ENCODE results near the gene SHTN1.

Gene SHTN1

DNA sequence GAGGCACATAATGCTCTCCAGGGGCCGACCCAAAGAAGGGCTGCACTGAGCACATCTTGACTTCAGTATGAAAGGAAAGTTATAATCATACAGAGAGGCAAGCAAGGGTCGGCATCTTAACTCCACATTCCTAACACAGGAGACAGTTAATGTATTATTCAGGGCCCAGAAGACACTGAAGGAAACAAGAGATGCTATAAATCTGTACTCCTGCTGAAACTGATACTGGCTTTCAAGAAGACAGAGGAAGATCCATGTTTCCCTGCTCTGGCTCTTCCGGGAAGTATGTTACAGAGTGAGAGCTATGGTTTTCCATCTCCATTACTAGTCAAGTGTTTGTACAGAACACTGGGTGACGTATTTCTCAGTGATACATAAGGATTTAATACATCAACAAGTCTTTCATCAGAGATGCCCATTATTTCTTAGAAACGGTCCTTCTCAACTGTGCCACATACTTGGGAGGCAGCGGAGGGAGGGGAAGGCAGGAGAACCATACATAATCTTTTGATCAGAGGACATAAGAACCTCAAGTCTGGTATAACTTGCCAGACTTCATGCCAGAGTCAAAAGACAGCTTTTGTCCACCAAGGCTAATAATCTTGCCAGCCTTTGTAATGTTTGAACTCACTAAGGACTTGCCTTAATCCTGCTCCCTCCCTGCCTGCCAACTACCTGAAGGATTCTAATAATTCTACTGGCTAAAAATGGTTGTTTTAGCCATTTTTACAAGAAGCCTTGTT, 97.6 kb downstream of the SHTN1 start:
- no peak overlapping the region for H3K9ac ChIP-seq (ENCODE audit: low read length)
- no peaks in the 10 kb centered on the region for H3K27me3 ChIP-seq (ENCODE audit: control insufficient read depth, insufficient read depth, low read length)
- no peak overlapping the region for H3K4me3 ChIP-seq (ENCODE audit: low read length)
- no peaks in the 10 kb centered on the region for H3K36me3 ChIP-seq (ENCODE audit: control insufficient read depth, insufficient read depth, low read length)
- H3K27ac ChIP-seq (ENCODE audit: low read depth, low read length), result no peak overlapping the region
- no peaks in the 10 kb centered on the region for H3K4me1 ChIP-seq (ENCODE audit: control insufficient read depth, insufficient read depth, low read length)

GRCh38 chr10:116905845-116906210, 99.2 kb downstream of the SHTN1 start:
- H3K4me1 ChIP-seq (ENCODE audit: control insufficient read depth, insufficient read depth, low read length), result no peaks in the 10 kb centered on the region
- H3K4me3 ChIP-seq (ENCODE audit: low read length), result no peak overlapping the region
- no peak overlapping the region for H3K9ac ChIP-seq (ENCODE audit: low read length)
- H3K36me3 ChIP-seq (ENCODE audit: control insufficient read depth, insufficient read depth, low read length), result no peaks in the 10 kb centered on the region
- no peaks in the 10 kb centered on the region for H3K27me3 ChIP-seq (ENCODE audit: control insufficient read depth, insufficient read depth, low read length)
- no peak overlapping the region for H3K27ac ChIP-seq (ENCODE audit: low read depth, low read length)

DNA sequence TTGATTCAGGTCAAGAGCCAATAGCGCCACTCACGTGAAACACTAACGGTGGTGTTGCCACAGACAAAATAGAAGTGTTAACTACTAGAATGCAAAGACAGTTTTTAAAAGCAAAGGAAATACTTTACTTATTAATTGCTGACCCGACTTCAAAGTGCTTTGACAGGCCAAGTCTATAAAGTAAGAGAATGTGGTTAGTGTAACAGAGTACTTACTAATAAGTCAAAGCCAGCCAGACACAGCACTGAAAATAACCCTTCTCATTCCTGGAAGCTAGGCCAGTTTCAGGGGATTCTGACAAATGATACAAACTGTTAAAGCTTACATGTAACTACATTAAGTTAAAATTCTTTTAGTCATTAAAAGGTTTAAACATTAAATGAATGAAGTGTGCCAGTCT, 105.4 kb downstream of the SHTN1 start:
- no peaks in the 10 kb centered on the region for H3K27me3 ChIP-seq (ENCODE audit: control insufficient read depth, insufficient read depth, low read length)
- no peak overlapping the region for H3K27ac ChIP-seq (ENCODE audit: low read depth, low read length)
- H3K4me1 ChIP-seq (ENCODE audit: control insufficient read depth, insufficient read depth, low read length), result no peaks in the 10 kb centered on the region
- no peak overlapping the region for H3K4me3 ChIP-seq (ENCODE audit: low read length)
- no peaks in the 10 kb centered on the region for H3K36me3 ChIP-seq (ENCODE audit: control insufficient read depth, insufficient read depth, low read length)
- no peak overlapping the region for H3K9ac ChIP-seq (ENCODE audit: low read length)

- Histone ChIP-seq H3K9ac (ENCODE audit: low read length) (no peak overlapping the region), H3K4me1 (ENCODE audit: control insufficient read depth, insufficient read depth, low read length) (no peaks in the 10 kb centered on the region), H3K27ac (ENCODE audit: low read depth, low read length) (no peak overlapping the region), H3K27me3 (ENCODE audit: control insufficient read depth, insufficient read depth, low read length) (no peaks in the 10 kb centered on the region), H3K36me3 (ENCODE audit: control insufficient read depth, insufficient read depth, low read length) (no peaks in the 10 kb centered on the region), H3K4me3 (ENCODE audit: low read length) (no peak overlapping the region)
Observed at GRCh38 chr10:116893686-116894037, 111.3 kb downstream of the SHTN1 start.

GRCh38 chr10:116892907-116893685, 111.9 kb downstream of the SHTN1 start:
- Histone ChIP-seq H3K27me3 (ENCODE audit: control insufficient read depth, insufficient read depth, low read length) (no peaks in the 10 kb centered on the region), H3K36me3 (ENCODE audit: control insufficient read depth, insufficient read depth, low read length) (no peaks in the 10 kb centered on the region), H3K4me3 (ENCODE audit: low read length) (no peak overlapping the region), H3K4me1 (ENCODE audit: control insufficient read depth, insufficient read depth, low read length) (no peaks in the 10 kb centered on the region), H3K27ac (ENCODE audit: low read depth, low read length) (no peak overlapping the region), H3K9ac (ENCODE audit: low read length) (no peak overlapping the region)

- Histone ChIP-seq H3K27me3 (ENCODE audit: control insufficient read depth, insufficient read depth, low read length) (no peaks in the 10 kb centered on the region), H3K4me3 (ENCODE audit: low read length) (no peak overlapping the region), H3K9ac (ENCODE audit: low read length) (no peak overlapping the region), H3K27ac (ENCODE audit: low read depth, low read length) (no peak overlapping the region), H3K36me3 (ENCODE audit: control insufficient read depth, insufficient read depth, low read length) (no peaks in the 10 kb centered on the region), H3K4me1 (ENCODE audit: control insufficient read depth, insufficient read depth, low read length) (no peaks in the 10 kb centered on the region)
Observed at GRCh38 chr10:116891208-116891607, 113.8 kb downstream of the SHTN1 start.

GRCh38 chr10:116889066-116889465, 115.9 kb downstream of the SHTN1 start:
- Histone ChIP-seq H3K9ac (ENCODE audit: low read length) (no peak overlapping the region), H3K27me3 (ENCODE audit: control insufficient read depth, insufficient read depth, low read length) (no peaks in the 10 kb centered on the region), H3K27ac (ENCODE audit: low read depth, low read length) (no peak overlapping the region), H3K36me3 (ENCODE audit: control insufficient read depth, insufficient read depth, low read length) (no peaks in the 10 kb centered on the region), H3K4me1 (ENCODE audit: control insufficient read depth, insufficient read depth, low read length) (no peaks in the 10 kb centered on the region), H3K4me3 (ENCODE audit: low read length) (no peak overlapping the region)

GRCh38 chr10:116888380-116889055, 116.5 kb downstream of the SHTN1 start:
- Histone ChIP-seq H3K27me3 (ENCODE audit: control insufficient read depth, insufficient read depth, low read length) (no peaks in the 10 kb centered on the region), H3K4me3 (ENCODE audit: low read length) (no peak overlapping the region), H3K4me1 (ENCODE audit: control insufficient read depth, insufficient read depth, low read length) (no peaks in the 10 kb centered on the region), H3K9ac (ENCODE audit: low read length) (no peak overlapping the region), H3K36me3 (ENCODE audit: control insufficient read depth, insufficient read depth, low read length) (no peaks in the 10 kb centered on the region), H3K27ac (ENCODE audit: low read depth, low read length) (no peak overlapping the region)

DNA sequence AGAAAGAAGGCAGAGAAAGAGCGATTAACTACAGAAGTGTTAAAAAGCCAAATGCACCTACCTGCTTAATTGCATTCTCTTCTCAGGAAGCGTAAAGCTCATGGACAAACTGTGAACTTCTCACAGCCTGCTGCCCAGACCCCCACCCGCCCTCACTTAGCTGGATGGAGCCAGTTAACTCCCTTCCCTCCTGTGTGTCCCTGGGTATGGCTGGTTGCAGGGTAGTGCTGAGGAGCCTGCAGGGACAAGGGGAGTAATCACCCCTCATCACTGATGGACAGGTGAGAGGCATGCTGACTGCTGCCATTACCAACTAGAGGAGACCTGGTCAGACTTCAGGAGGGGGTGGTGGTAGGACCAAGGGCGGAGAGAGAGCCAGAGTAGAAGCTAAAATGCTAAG, 118.2 kb downstream of the SHTN1 start:
- Histone ChIP-seq H3K9ac (ENCODE audit: low read length) (no peak overlapping the region), H3K27me3 (ENCODE audit: control insufficient read depth, insufficient read depth, low read length) (no peaks in the 10 kb centered on the region), H3K36me3 (ENCODE audit: control insufficient read depth, insufficient read depth, low read length) (no peaks in the 10 kb centered on the region), H3K4me3 (ENCODE audit: low read length) (no peak overlapping the region), H3K27ac (ENCODE audit: low read depth, low read length) (no peak overlapping the region), H3K4me1 (ENCODE audit: control insufficient read depth, insufficient read depth, low read length) (no peaks in the 10 kb centered on the region)

GRCh38 chr10:116882639-116883038, 122.3 kb downstream of the SHTN1 start:
- H3K4me1 ChIP-seq (ENCODE audit: control insufficient read depth, insufficient read depth, low read length), result no peaks in the 10 kb centered on the region
- H3K4me3 ChIP-seq (ENCODE audit: low read length), result no peak overlapping the region
- no peak overlapping the region for H3K27ac ChIP-seq (ENCODE audit: low read depth, low read length)
- no peak overlapping the region for H3K9ac ChIP-seq (ENCODE audit: low read length)
- no peaks in the 10 kb centered on the region for H3K36me3 ChIP-seq (ENCODE audit: control insufficient read depth, insufficient read depth, low read length)
- no peaks in the 10 kb centered on the region for H3K27me3 ChIP-seq (ENCODE audit: control insufficient read depth, insufficient read depth, low read length)

GRCh38 chr10:116880716-116881482, 124.1 kb downstream of the SHTN1 start:
- H3K27me3 ChIP-seq (ENCODE audit: control insufficient read depth, insufficient read depth, low read length), result no peaks in the 10 kb centered on the region
- H3K9ac ChIP-seq (ENCODE audit: low read length), result no peak overlapping the region
- no peak overlapping the region for H3K27ac ChIP-seq (ENCODE audit: low read depth, low read length)
- no peaks in the 10 kb centered on the region for H3K36me3 ChIP-seq (ENCODE audit: control insufficient read depth, insufficient read depth, low read length)
- H3K4me3 ChIP-seq (ENCODE audit: low read length), result no peak overlapping the region
- H3K4me1 ChIP-seq (ENCODE audit: control insufficient read depth, insufficient read depth, low read length), result no peaks in the 10 kb centered on the region

DNA sequence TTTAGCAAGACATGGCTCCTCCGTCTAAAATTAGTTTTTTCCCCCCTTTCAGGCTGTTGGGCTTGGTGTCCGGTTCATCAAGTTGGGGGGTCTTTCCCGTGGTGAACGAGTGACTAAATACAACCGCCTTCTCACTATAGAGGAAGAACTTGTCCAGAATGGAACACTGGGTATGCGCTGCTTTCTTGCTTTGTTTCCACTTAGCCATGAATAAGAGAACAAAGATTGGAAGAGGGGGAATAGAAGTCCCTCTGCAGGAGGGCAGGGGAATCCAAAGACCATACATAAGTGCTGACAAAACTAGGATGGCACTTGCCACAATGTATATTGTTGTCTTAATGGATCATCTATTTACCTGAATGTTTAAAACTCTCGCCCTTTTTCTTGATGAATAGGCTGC, 125.2 kb downstream of the SHTN1 start:
- Histone ChIP-seq H3K27ac (ENCODE audit: low read depth, low read length) (no peak overlapping the region), H3K27me3 (ENCODE audit: control insufficient read depth, insufficient read depth, low read length) (no peaks in the 10 kb centered on the region), H3K36me3 (ENCODE audit: control insufficient read depth, insufficient read depth, low read length) (no peaks in the 10 kb centered on the region), H3K9ac (ENCODE audit: low read length) (no peak overlapping the region), H3K4me3 (ENCODE audit: low read length) (no peak overlapping the region), H3K4me1 (ENCODE audit: control insufficient read depth, insufficient read depth, low read length) (no peaks in the 10 kb centered on the region)
